Midbrain (tissue), 1 donor: ENCODE measurements around the gene ATP8A2.

Experiments used
- DNase-seq: peaks from one replicate; lab custom pipeline; 2025; lab: John Stamatoyannopoulos, UW

ATP8A2 gene

GRCh38 chr13:25732111-25732865, 360.5 kb downstream of the ATP8A2 start:
- no peak for DNase-seq

- DNase-seq, result no peak
These were observed 361.3 kb downstream of the ATP8A2 start for GRCh38 chr13:25733001-25733491.

DNA sequence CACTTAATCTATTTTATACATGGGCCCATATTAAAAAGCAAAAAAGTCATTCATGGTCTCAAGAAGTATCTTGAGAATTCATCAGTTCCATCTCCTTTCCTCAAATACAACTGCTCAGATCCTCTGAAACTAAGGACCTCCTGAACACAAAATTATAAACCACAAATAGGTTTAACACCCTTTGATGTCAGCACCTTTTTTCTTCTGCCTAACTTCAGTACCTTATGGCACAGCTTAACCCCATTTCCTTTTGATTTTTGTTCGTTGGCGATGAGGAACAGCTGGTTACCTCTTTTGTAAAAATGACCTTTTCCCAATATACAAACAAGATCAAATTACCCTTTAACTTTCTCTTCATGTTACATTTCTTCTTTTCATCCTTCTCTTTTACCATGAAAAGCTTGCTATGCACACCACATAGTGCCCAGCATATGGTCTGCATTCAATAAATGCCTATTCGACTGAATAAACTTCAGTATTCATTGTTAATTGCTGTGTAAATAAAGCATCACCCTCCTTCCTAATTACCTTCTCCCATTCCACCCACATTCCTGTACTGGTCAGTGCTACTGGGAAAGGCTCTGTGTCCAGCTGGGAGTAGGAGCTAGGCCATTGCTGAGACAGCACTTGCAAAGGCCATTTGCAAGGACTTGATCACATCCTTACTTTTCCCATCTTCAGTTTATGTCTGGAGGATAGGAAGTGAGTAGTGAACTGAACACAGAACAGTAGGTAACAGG, 362.1 kb downstream of the ATP8A2 start:
- DNase-seq, result no peak

DNA sequence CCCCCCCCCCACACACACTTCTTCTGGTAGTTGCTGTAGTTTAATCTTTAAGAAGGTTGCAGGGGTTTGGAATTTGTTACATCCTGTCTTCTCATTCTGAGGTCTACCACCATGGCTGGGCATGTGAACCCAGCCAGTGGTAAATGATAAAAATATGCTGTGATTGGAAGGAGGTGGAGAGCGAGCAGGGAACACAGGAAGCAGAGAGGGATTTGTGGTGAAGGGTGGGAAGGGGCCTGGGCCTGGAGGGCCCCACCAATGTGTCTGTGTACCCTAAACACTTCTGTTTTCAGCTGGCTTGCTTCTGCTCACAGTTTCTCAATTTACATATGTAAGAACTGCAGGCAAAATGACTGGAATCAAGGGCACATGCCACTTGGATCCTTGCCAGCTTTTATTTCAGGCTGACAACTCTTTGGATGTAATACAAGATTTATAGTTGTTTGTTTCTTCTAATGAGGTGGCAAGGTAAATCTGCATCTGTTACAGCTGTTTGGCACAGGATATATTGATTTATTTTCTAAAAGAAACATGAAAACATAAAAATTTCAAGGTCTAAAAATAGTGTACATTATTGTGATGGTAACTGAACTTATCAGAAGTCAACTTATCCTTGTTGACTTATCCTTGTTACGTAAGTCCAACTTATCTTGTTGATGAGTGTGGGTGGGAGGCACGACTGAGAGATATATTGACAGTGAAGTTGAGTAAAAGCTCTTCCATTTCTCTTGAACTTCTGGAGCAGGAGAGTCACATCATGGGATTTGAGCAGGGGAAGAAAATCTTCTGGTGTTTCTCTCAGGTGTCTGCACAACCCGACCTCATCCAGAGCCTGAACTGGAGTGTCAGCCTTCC, 366.8 kb downstream of the ATP8A2 start:
- no peak for DNase-seq

- DNase-seq, result no peak
These were observed 367.6 kb downstream of the ATP8A2 start for GRCh38 chr13:25739376-25739775.

- DNase-seq, result no peak
These were observed 370.0 kb downstream of the ATP8A2 start for GRCh38 chr13:25741796-25742195.

GRCh38 chr13:25742220-25742619, 370.4 kb downstream of the ATP8A2 start:
- DNase-seq, result no peak

DNA sequence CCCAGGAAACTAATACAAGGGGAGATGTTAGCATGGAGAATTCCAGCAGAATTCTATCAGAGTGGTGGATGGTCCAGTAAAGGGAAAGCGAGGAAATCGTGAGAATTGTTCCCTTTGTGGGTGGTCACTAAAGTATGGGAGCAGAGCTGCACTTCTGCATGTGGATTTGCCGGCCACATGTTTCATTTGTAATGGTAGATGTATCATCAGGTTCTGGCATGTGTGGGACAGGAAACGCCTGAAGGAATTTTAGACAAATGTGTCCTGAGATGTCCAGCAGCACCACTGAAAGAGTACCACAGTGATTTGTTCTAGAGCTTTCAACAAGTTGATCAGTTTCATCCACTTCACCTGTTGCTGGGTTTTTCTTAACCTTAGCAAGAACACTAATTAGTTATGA, 371.6 kb downstream of the ATP8A2 start:
- no peak for DNase-seq

DNA sequence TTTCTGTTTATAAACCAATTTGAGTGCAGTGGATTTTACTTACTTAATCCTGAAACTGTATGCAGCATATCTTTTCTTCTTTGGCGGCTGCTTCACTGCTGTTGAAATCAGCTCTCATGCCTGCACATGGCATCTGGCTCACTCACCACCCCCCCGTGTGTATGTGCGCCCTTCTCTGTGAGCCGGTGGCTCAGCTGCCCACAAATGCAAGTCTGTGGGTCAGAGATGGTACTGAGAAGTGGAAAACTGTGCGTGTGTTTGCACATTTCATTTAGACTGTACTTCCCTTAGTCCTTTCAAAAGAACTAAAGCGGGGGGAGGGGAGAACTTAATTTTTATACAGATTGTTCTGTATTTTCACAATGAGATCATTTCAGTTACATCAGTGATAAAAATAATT, 372.4 kb downstream of the ATP8A2 start:
- no peak for DNase-seq

DNA sequence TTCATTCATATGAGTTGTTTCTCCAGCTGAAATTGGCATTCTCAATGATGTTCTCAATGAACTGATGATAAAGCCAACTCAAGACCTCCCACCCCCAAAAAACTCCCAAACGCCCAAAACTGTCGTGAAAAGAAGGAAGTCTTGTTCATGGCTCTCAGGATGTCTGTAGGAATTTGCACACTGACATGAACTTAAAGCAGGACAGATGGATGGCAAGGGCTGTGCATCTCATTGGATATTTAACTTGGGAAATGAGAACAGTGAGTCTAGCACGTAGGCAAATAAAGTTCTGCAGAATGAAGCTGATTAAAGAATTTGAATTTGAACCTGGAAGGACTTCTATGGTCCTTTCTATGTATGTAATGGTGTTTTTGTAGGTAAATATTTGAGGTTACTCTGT, 374.4 kb downstream of the ATP8A2 start:
- DNase-seq, result no peak

DNA sequence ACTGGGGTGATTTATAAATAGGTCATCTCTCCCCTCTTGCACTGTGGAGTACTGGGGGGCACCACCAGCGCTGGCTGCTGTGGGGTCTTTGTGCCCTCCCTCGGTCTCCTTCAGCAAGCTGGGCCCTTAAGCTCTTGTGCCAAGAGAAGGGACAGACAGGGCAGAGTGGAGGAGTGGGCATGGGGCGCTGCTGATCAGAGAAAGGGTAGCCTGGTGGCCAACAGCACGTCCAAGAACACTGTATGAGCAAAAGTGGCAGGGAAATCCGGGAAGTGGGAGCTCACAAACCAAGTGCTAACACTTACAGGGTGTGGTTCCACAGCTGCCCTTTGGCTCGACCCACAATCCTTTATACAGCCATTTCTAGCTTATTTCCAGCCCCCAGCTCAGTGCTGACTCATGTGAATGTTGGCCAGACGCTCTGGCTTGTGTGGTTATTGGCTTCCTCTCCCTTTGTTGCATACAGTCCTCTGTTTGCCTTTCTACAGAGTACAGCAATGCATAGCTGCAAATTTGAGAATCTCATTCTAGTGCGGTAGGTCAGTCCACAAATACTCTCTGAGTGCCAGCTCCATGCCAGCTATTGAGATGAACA, 381.3 kb downstream of the ATP8A2 start:
- DNase-seq, result no peak

GRCh38 chr13:25753976-25754375, 382.2 kb downstream of the ATP8A2 start:
- no peak for DNase-seq

- no peak for DNase-seq
These were observed 384.5 kb downstream of the ATP8A2 start for GRCh38 chr13:25756251-25756650.

- DNase-seq, result no peak
These were observed 385.1 kb downstream of the ATP8A2 start for GRCh38 chr13:25756912-25757311.

- DNase-seq, result no peak
These were observed 389.3 kb downstream of the ATP8A2 start for GRCh38 chr13:25761041-25761440.

DNA sequence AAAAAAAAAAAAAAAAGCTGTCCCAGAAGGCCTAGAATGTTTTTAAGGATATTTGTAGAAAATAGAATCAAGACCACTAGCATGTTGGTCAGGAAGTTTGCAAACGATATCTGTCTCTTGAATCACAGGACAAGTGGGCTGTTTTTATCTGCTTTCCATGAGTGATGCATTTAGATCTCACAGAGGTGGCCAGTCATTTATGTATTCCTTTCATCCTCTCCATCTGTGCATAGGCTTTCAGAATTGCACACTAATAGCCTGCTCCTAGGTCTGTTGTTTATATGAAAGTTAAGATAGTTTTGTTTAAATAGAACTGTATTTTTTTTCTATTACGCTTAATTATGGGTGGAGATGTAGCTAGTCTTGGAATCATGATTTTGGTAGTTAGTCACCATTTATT, 390.5 kb downstream of the ATP8A2 start:
- no peak for DNase-seq

- no peak for DNase-seq
These were observed 391.1 kb downstream of the ATP8A2 start for GRCh38 chr13:25762795-25763377.

- DNase-seq, result no peak
These were observed 392.6 kb downstream of the ATP8A2 start for GRCh38 chr13:25764378-25764777.

DNA sequence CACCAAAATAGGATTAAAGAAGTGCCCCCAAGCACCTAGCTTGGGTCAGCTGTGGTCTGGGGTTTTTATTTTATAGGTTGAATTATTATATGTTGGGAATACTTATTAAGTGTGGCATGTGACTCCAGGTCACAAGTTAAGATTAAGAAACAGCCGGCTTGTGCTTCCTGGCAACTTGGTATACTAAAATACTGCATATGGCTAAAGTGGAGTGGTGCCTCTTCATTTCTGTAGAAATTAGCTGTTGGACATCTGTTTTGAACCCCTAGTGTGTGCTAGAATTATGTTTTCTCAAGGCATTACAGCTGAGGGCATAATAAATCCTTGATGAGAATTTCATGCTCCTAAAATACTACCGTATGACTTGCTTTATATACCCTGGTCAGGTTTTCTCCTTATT, 393.5 kb downstream of the ATP8A2 start:
- DNase-seq, result no peak

DNA sequence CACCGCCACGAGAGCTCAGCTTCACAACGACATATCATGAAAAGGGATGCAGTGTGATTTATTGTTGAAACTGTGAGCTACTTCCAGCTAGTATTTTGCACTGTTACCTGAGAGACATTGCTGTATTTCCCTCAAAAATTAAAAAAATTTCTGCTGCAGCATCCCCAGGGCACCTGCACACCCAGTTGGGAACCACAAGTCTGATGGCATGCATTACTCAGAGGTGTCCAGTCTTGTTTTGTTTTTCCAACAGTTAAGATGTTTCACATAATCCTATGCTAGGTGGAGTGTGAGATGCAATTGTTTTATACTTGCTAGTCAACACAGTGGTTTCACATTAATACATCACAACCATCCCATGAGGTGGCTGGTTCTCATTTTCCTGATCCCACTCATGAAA, 394.8 kb downstream of the ATP8A2 start:
- DNase-seq, result no peak

DNA sequence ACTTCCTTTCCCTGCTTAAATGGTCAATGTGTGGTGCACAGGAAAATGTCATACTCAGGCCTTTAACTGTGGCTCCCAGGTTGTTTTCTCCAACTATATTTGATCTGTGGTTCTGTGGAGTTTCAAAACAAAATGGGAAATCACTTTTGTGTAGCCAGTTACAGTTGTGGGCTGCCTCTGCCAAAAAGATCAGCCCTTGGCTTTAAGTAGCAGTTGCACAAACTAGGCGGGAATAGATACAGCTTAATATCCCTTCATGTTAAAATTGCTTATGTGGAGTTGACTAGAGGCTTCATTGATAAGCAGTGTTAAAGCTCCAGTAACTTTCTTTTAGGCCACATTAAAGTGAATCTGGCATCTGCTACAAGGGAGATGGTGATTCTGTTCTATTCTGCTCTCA, 395.2 kb downstream of the ATP8A2 start:
- no peak for DNase-seq

DNA sequence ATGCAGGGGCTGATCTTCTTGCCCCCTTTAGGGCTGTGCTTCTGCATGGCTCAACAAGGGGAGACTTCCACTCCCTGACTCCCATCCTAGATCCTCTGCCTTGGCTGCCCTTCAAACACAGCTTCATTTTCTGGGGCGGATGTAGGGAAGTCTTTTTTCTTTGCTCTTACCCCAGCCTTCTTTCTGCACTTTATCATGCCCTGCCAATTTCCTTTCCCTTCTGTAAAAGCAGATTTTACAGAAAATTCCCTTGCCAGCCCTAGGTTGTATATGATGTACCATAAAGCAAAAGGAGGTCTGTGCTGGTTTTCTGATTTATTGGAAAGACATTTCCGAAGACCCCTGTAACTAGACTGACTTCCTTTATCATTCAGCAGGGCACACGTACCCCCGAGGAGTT, 396.6 kb downstream of the ATP8A2 start:
- no peak for DNase-seq
